ENCODE data around the gene TMEM18. TPM values are rescaled to one million over a fixed set of nuclear protein-coding genes. Genes with fewer than 3 reads are reported as not detected.

Gene TMEM18
- total RNA-seq, 1 experiment from 2014 or later = 30.7 TPM

GRCh38 chr2:655626-656025 is 21.6 kb downstream of the TMEM18 start:
- no peak for DNase-seq
- no peak overlapping the region for H2BK5ac ChIP-seq (ENCODE audit: insufficient read length, low read length)

More at GRCh38 chr2:655626-656025, 21.6 kb downstream of the TMEM18 start:
- no peak for TF ChIP-seq CTCF (conservative IDR thresholded peaks at IDR 0.05)
- H3K4me1 ChIP-seq (ENCODE audit: insufficient read depth, low read length) = no peaks in the 10 kb centered on the region
- H3K18ac ChIP-seq (ENCODE audit: insufficient read length, low read depth, low read length) = no peak overlapping the region
- H4K5ac ChIP-seq (ENCODE audit: insufficient read length, low read depth, low read length) = no peak overlapping the region
- H2BK12ac ChIP-seq (ENCODE audit: insufficient read length, low read depth, low read length) = no peak overlapping the region
- Mint-ChIP-seq H3K36me3 (ENCODE audit: insufficient read depth in 1 of 3, low read depth in 3 of 3) (no peaks in the 10 kb centered on the region), H3K9me3 (no peaks in the 10 kb centered on the region), H3K27ac (no peak overlapping the region; a peak in 1 of 7 replicates), H3K27me3 (ENCODE audit: low read depth) (peaks cover 9% of the 10 kb centered on the region), H3K4me1 (0 out of 4 replicates have a peak, but pooled peaks cover 0 to 2% of the 10 kb centered on the region in 2 experiments), H3K4me3 (no peak overlapping the region)
- H2BK15ac ChIP-seq (ENCODE audit: low read depth, low read length) = no peak overlapping the region
- H2BK120ac ChIP-seq (ENCODE audit: low read depth, low read length, poor library complexity, severe bottlenecking) = no peak overlapping the region
- no peak overlapping the region for H3K4me2 ChIP-seq (ENCODE audit: insufficient read depth, insufficient read length, low read length)
- H2AFZ ChIP-seq (ENCODE audit: low read length) = no peak overlapping the region
- no peak overlapping the region for H4K91ac ChIP-seq (ENCODE audit: insufficient read length, low read depth, low read length)
- no peaks in the 10 kb centered on the region for H3K23me2 ChIP-seq (ENCODE audit: insufficient read length, low read depth, low read length, poor library complexity, severe bottlenecking)
- H2BK20ac ChIP-seq (ENCODE audit: low read depth, low read length, poor library complexity, severe bottlenecking) = no peak overlapping the region
- H3K14ac ChIP-seq (ENCODE audit: insufficient read depth, low read length) = no peak overlapping the region
- no peak overlapping the region for H3K9ac ChIP-seq (ENCODE audit: extremely low read depth, insufficient read length, low read length)
- no peak overlapping the region for H3K23ac ChIP-seq (ENCODE audit: insufficient read length, low read depth, low read length)
- no peak overlapping the region for H3T11ph ChIP-seq (ENCODE audit: low read length)
- H3K9me3 ChIP-seq (ENCODE audit: control insufficient read depth, low read depth, low read length) = no peaks in the 10 kb centered on the region
- H3K56ac ChIP-seq (ENCODE audit: insufficient read length, low read depth, low read length) = no peak overlapping the region
- no peak overlapping the region for H3K4ac ChIP-seq (ENCODE audit: low read depth, low read length)
- no peak overlapping the region for H4K8ac ChIP-seq (replicated peaks; ENCODE audit: insufficient read length, low read depth, low read length)
- H3K79me1 ChIP-seq (ENCODE audit: insufficient read depth, low read depth, low read length, poor library complexity, severe bottlenecking) = no peaks in the 10 kb centered on the region
- H3K27ac ChIP-seq (ENCODE audit: insufficient read length, low read depth, low read length) = no peak overlapping the region
- no peaks in the 10 kb centered on the region for H3K27me3 ChIP-seq (ENCODE audit: insufficient read depth, low read length)
- H2AK5ac ChIP-seq (ENCODE audit: insufficient read length, low read length) = no peak overlapping the region
- no peaks in the 10 kb centered on the region for H3K79me2 ChIP-seq (ENCODE audit: insufficient read depth, low read length)
- H4K20me1 ChIP-seq (ENCODE audit: control insufficient read depth, insufficient read depth, insufficient read length) = no peaks in the 10 kb centered on the region
